GM19452 (cell line): Measurements from ENCODE around the gene GPR173.

Experiments used
- ATAC-seq: cut with Tn5 transposase; IDR thresholded peaks from one replicate; pipeline ENCODE4 v1.9.1; 2021; ENCODE audit not compliant: unreplicated experiment

Gene GPR173

DNA sequence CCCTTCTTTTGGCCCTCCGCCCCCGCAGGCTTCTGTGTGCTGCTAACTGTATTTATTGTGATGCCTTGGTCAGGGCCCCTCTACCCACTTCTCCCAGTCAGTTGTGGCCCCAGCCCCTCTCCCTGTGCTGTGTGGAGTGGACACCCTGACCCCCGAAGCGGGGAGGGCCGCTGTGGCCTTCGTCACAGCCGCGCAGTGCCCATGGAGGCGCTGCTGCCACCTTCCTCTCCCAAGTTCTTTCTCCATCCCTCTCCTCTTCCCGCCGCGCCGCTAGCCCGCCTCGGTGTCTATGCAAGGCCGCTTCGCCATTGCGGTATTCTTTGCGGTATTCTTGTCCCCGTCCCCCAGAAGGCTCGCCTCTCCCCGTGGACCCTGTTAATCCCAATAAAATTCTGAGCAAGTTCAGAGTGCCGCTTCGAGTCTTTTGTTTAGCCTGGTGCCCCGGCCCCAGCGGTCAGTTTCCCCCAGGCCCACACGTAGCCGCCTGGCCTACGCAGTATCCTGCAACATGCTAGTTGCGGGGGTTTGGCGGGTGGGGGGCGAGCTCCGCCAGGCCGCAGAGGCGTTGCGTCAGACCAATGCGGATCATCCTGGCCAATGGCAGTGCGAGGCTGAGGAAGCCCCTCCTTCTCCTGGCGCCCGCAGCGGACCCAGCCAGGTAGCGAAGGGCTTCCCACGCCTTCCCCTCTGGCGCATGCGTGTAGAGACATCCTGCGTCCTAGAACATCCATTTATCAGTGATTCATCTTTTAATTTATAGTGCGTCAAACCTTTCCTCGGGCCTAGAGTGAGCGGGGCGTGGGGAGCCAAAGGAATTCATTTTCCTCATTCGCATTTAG lies 39.8 kb downstream of the GPR173 start:
- no peak for ATAC-seq

DNA sequence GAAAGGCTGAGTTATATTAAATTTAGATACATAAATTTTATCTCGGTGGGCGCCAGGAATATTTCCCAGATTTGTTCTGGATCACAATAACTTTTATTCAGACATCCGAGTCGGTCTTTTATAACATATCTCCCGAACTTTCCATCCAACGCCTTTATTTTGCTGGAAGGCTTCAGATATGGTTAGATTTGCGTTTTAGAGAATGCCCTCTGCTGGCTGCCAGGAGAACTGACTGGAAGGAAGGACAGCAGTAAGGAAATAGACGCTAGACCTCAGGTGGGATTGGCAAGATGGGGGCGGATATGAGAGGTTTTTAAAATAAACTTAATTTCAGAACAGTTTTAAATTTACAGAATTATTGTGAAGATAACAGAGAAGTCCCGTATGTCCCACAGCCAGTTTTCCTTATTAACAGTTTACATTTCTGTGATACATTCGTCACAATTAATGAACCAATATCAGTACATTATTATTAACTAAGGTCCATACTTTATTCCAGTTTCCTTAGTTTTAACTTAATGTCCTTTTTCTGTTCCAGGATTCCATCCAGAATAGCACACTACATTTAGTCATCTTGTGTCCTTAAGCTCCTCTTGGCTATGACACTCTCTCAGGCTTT lies 40.7 kb downstream of the GPR173 start:
- no peak for ATAC-seq

DNA sequence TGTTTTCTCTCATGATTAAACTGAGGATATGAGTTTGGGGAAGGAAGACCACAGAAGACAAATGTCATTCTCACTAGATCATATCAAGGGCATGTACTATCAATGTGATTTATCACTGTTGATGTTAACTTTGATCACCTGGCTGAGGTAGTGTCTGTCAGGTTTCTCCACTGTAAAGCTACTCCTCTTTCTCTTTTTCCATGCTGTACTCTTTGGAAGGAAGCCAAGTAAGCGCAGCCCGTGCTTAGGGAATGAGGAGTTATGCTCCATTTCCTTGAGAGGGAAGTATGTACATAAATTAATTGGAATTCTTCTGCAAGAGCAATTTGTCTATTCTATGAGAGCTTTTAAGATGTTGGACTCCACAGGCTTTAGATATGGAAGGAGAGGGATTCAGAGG lies 41.3 kb downstream of the GPR173 start:
- ATAC-seq: no peak

DNA sequence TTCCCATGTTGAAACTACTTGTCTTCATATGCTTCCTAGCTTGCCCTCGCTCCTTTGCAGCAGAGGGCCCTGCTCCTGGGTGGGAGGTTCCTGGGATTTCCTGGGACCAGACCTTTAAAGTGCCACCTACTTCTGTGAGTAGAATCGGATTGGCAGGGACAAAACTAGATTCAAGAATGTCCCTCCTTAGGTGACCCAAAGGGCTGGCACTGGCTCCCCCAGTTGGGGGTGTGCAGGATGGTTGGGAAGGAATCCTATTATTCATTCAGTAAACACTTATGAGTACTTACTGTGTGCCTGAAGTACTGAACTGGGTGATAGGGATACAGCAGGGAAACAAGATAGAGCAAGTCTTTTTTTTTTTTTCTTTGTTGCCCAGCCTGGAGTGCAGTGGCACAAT lies 42.8 kb downstream of the GPR173 start:
- ATAC-seq: no peak

DNA sequence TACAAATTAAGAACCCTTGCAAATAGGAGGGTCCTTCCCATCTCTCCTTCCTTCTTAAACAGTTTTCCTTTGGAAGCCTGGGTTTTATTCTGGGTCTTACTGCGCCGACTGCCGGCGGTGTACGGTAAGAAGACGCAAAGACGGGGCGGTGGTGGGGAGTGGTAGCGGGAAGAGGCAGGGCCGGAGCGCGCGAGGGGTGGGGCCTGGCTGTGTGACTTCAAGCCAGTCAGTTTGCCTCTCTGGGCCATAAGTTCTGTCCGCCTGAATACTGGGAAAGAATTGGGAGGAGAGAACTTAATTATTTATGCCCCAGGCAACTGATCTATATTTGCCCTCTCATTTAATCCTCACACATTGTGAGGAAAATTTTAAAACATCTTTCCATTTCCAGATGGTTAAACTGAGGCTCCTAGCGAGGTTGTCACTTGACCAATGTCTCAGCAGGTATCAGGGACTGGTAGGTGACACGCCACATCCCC lies 44.6 kb downstream of the GPR173 start:
- no peak for ATAC-seq

DNA sequence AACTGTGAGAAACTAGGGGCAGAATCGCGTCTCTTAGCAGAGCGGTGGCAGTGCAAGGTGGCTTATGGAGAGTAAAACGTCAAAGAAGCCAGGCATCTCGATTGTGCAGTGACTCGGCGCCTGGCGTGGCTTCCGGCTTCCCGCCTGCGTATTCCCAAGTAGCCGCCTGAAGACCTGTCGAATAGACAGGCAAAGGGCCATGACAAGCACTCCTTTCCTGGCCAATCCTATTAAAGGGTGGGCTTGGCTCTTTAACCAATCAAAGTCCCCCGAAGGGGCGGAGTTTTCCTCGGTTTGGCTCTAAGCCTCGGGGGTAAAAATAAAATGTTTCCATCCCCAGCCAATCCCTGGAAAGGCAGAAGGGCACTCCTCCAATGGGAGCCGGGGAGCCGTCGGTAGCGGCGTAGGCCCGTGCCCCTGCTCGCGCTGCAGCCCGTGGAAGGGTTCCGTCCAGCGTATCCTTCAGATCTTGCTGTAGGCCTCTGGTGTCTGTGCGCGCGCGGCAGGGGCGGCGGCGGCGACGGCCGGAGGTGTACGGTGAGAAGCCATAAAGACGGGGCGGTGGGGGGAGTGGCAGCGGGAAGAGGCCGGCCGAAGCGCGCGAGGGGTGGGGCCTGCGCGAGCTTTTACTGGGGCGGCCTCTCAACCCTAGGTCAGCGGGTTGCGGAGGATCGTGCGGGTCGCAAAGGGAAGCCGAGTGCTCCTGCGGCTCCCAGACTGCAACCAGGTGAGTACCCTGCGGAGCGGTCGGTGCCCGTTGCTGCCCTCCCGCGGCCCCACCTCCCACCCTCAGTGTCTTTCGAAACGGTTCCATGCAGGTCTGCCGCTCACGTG lies 45.4 kb downstream of the GPR173 start, which contains the start of gene KANTR:
TSS of gene KANTR (plus strand) at position 395 of the 834 bp plus-strand sequence. CDS start 30,131 bp downstream, outside the sequence.
- ATAC-seq: peak; percentile 81

DNA sequence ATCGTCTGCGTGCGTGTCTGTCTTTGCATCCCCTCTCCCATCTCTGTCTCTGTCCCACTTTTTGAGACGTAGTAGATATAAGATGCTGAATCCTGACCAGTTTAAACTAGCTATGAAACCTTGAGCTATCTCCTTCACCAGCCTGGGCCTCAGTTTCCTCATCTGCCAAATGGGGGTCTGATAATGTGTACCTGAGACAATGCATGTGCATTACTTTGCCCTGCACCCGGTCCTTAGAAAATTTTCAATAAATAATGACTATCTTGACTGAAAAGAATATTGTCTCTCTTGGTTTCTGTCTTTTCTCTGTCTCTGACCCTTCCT lies 46.0 kb downstream of the GPR173 start:
- ATAC-seq: no peak

DNA sequence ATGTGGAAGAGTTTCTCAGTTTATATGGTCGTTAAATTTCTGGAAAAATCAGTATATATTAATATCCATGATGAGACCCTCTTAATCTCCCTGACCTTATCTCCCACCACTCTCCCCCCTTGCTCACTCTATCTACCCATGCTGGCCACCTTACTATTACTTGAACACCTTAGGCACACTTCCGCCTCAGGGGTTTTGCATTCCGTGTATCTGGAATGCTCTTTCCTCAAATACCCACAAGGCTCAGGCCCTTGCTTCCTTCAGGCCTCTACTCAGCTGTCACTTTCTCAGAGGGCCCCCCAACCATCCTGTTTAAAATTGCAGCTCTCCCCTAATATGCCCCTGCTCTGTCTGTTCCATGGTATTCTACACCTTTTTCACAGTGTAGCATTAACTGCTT lies 47.2 kb downstream of the GPR173 start:
- no peak for ATAC-seq

DNA sequence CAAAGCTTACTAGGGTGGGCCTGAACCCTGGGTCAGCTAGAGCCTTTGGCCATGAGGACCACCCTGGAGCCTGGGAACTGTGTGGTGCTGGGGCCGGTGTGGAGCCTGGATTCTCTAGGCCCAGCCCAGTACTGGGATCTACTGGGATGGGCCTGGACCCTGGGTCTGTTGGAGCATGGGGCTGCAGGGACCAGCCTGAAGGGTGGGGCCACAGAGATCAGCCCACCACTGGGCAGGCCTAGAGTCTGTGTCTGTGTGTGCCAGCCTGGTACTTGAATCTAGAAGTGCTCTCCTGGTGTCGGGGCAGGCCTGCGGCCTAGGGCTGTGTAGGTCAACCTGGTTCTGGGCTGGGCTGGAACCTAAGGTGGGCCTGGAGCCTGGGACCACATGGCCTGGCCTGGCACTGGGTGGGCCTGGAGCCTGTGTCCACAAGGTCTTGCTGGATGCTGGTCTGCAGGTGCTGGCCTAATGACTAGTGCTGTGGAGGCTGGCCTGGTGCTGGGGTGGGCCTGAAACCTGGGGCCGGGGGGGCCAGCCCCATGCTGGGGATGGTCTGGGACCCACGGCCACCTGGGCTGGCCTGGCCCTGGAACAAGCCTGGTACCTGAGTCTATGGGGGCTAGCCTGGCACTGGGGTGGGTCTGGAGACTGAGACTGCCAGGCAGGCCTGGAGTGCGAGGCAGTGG lies 66.4 kb downstream of the GPR173 start:
- no peak for ATAC-seq

DNA sequence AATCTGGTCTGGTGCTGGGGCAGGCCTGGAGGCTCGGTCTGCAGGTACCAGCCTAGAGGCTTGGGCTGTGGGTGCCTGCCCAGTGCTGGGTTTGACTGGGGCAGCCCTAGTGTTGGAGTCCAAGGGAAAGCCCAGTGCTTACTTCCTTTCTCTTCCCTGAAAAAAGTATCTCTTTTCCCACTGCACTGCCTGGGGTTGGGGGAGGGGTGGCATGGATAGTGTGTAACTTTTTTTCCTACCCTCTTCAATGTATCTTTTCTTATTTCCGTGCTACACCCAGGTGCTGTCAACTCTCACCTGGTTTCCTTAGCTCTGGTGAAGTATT lies 66.9 kb downstream of the GPR173 start:
- ATAC-seq: no peak

DNA sequence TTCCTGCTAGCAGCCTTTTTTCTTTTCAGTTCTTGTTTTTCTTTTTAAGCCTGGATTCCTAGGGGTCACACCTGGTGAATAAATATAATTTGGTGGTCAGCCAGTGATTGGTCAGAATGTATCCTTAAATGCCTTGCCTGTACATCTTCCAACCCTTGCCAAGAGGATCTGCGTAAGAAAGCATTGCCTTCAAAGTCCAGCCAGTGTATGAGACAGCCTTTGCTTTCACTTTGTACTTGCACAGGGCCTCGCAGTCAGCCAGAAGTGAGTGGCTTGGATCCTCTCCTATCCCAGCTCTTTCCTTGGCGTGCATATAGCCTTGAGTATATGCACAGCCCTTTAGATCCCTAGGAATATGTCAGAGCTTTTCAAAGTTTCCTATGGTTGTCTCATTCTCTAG lies 67.5 kb downstream of the GPR173 start:
- no peak for ATAC-seq

DNA sequence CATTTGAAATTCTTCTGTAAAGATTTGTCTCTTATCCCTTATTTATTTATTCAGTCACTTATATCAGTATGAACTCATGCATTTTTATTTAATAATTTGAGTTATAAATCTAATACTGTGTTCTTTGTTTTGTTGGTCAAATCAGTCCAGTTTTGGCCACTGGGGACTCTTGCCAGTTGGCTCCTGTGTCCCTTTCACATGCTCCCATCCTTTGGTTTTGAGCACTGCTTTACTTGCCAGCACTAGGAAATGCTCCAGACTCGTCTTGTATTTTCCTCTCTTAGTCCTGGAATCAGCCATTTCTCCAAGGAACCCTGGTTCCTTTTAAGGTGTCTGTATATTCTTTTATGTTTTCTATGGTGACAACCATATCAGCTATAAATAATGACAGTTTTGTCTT lies 73.4 kb downstream of the GPR173 start:
- no peak for ATAC-seq

DNA sequence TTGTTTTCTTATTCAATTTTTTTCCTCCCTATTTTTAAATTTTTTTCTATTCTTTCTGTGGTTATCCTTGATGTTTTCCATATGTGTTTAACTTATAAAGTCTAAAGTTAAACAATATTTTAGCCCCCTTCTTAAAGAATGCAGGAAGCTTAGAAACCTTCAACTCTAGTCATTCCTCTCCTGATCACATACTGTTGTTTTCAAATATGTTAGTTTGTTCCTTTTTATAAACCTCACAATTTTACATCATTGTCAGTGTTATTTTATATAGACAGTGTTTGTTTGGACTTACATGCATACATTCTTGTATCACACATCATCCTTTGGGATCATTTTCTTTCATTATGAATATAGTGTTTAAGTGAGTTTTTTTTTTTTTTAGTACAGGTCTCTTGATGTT lies 76.9 kb downstream of the GPR173 start:
- no peak for ATAC-seq

DNA sequence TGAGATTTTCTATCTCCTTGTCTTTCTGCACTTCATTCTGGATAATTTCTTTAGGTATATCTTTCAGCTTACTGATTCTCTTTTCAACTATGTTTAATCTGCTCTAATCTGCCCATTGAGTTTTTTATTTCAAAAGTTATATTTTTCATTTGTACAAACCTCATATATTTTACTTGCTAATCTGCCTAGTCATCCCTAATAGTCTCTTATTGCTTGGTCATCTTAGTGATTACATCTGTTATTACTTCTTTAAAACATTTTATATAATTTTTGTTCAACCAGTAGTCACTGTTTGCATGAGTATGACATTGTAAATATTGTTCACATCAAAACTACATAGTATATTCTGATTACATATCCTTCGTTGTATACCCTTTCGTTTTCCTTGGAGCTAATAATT lies 77.8 kb downstream of the GPR173 start:
- ATAC-seq: no peak

DNA sequence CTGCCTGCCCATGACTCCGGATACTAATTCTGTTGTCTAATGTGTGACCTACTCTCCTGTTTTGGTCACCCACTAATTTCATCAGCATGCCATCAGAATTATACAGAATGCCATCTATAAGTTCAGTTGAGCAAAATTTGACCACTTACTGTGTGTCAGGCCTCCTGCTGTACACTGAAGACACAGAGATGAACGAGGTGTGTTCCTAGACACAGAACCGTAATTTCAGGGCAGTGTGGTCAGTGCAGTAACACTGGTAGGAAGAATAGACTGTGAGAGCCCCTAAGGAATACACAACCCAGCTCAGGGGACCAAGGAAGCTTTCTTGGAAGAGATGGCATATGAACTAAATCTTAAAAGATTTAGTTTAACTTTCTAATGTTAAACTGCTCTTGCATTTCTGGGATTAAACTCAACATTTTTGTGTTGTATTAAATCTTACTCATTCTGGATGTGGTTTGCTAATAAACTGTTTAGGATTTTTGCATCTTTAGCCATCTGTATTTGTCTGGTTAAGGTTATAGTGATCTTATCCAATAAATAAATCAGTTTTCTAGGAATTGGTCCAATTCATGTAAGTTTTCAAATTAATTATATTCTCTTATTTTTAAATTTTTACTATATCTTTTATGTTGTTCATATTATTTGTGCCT lies 79.6 kb downstream of the GPR173 start:
- ATAC-seq: no peak
